Measurements from ENCODE around the gene DBN1.

Gene DBN1

GRCh38 chr5:177455036-177455660, 18.3 kb downstream of the DBN1 start:
- peak; percentile 92 to 93 for DNase-seq

GRCh38 chr5:177454397-177455035, 18.9 kb downstream of the DBN1 start:
- DNase-seq: peak; percentile 96 to 97

GRCh38 chr5:177453852-177454396, 19.5 kb downstream of the DBN1 start:
- DNase-seq: peak in 1 of 2 donors; percentile 62

- DNase-seq: no peak
These were observed 20.5 kb downstream of the DBN1 start for GRCh38 chr5:177452688-177453638.

- DNase-seq: no peak
These were observed 22.6 kb downstream of the DBN1 start for GRCh38 chr5:177450667-177451424.

GRCh38 chr5:177449140-177450061, 24.0 kb downstream of the DBN1 start:
- no peak for DNase-seq

- no peak for DNase-seq
These were observed 25.0 kb downstream of the DBN1 start for GRCh38 chr5:177448244-177448950.

- DNase-seq: peak in 1 of 2 donors; percentile 53
These were observed 25.7 kb downstream of the DBN1 start for GRCh38 chr5:177447611-177448243.

GRCh38 chr5:177447066-177447610, 26.3 kb downstream of the DBN1 start:
- DNase-seq: peak; percentile 87

- peak; percentile 79 to 81 for DNase-seq
These were observed 27.0 kb downstream of the DBN1 start, which contains the start of gene PRR7 for GRCh38 chr5:177446200-177447065. TSS of gene PRR7 (plus strand) at chr5:177446814. CDS start at chr5:177455068, 8,254 bp downstream.

- no peak for DNase-seq
These were observed 27.6 kb downstream of the DBN1 start for GRCh38 chr5:177445917-177446199.

GRCh38 chr5:177445052-177445916, 28.1 kb downstream of the DBN1 start:
- DNase-seq: no peak

GRCh38 chr5:177444106-177445051, 29.1 kb downstream of the DBN1 start:
- DNase-seq: peak in 1 of 2 donors; percentile 62

GRCh38 chr5:177443144-177443983, 30.1 kb downstream of the DBN1 start:
- no peak for DNase-seq

- DNase-seq: no peak
These were observed 31.2 kb downstream of the DBN1 start for GRCh38 chr5:177442066-177442826.
